PC-3 (cell line): ENCODE measurements around the gene ERCC3. TPM values are rescaled to one million over a fixed set of nuclear protein-coding genes. Genes with fewer than 3 reads are reported as not detected.

ENCODE experiments used
- ATAC-seq: fragments of 200-7000 bp; cut with Tn5 transposase; 2 replicates; pipeline ENCODE4 v1.9.1; 2020; ENCODE audit warnings: mild to moderate bottlenecking, moderate library complexity
- BruUV-seq: library from RNA; stranded (reverse); fragments of 400-500 nt; replicated peaks from 2 replicates; lab custom pipeline; 2021; lab: Mats Ljungman, UMichigan
- CTCF ChIA-PET: fragments of 300-600 bp; sonication (Branson Sonifier 250); formaldehyde crosslinking; loops from one replicate; lab custom pipeline; 2022; ENCODE audit warnings: antibody characterized with exemption; lab: Charles Lee
- POLR2A ChIA-PET: fragments of 300-600 bp; sonication (Branson Sonifier 250); formaldehyde crosslinking; loops from one replicate; lab custom pipeline; 2022; ENCODE audit warnings: antibody characterized with exemption; ENCODE audit not compliant: unreplicated experiment; lab: Charles Lee
- DNase-seq: peaks from one replicate; pipeline ENCODE4 v3.0.0-alpha.2; 2015
- H2AFZ ChIP-seq: fragments of 300-600 bp; sonication (generic); 2 replicates; pipeline ENCODE4 v1.6.0; 2016; ENCODE audit warnings: antibody characterized with exemption, low read length
- H3F3A ChIP-seq: fragments of 300-600 bp; sonication (generic); one replicate; pipeline ENCODE4 v1.6.0; 2017; ENCODE audit warnings: antibody characterized with exemption, low read length, control low read depth, mild to moderate bottlenecking; ENCODE audit not compliant: unreplicated experiment
- H3K27ac ChIP-seq: fragments of 300-600 bp; sonication (generic); 2 replicates; pipeline ENCODE4 v1.5.1; 2016; ENCODE audit warnings: mild to moderate bottlenecking, low read length
- H3K27me3 ChIP-seq: fragments of 300-600 bp; sonication (generic); 2 replicates; pipeline ENCODE4 v1.6.1; 2016; ENCODE audit warnings: low read length, mixed read lengths
- H3K36me3 ChIP-seq: fragments of 300-600 bp; sonication (generic); 2 replicates; pipeline ENCODE4 v1.6.1; 2016; ENCODE audit warnings: low read depth, mixed run types, low read length, mixed read lengths
- H3K4me1 ChIP-seq: fragments of 300-600 bp; sonication (generic); 2 replicates; pipeline ENCODE4 v1.5.1; 2016; ENCODE audit warnings: low read length; ENCODE audit not compliant: insufficient read depth
- H3K4me2 ChIP-seq: fragments of 300-600 bp; sonication (generic); 2 replicates; pipeline ENCODE4 v1.6.0; 2016; ENCODE audit warnings: low read length
- H3K4me3 ChIP-seq: fragments of 300-600 bp; sonication (generic); 2 replicates; pipeline ENCODE4 v1.5.1; 2016; ENCODE audit warnings: mild to moderate bottlenecking, low read length, mixed read lengths
- H3K79me2 ChIP-seq: fragments of 300-600 bp; sonication (generic); 2 replicates; pipeline ENCODE4 v1.6.1; 2017; ENCODE audit warnings: low read length, mixed read lengths
- H3K9ac ChIP-seq: fragments of 300-600 bp; sonication (generic); 2 replicates; pipeline ENCODE4 v1.6.0; 2016; ENCODE audit warnings: mild to moderate bottlenecking, low read length
- H3K9me2 ChIP-seq: fragments of 300-600 bp; sonication (generic); replicated peaks from 2 replicates; pipeline ENCODE4 v1.6.1; 2016; ENCODE audit warnings: mixed run types, low read length, mixed read lengths
- H3K9me3 ChIP-seq: fragments of 300-600 bp; sonication (generic); 2 replicates; pipeline ENCODE4 v1.6.1; 2016; ENCODE audit warnings: low read length, mixed read lengths
- H4K20me1 ChIP-seq: fragments of 300-600 bp; sonication (generic); 2 replicates; pipeline ENCODE4 v1.6.1; 2016; ENCODE audit warnings: low read length, mixed read lengths
- CTCF ChIP-seq: fragments of 300-600 bp; sonication (generic); conservative IDR thresholded peaks from 2 replicates; pipeline ENCODE4 v1.5.1; 2017; ENCODE audit warnings: antibody characterized with exemption, low read depth, mild to moderate bottlenecking, low read length
- EZH2 ChIP-seq: fragments of 300-600 bp; sonication (generic); IDR thresholded peaks from one replicate; pipeline ENCODE4 v1.6.1; 2017; ENCODE audit warnings: antibody characterized with exemption, mild to moderate bottlenecking, low read length; ENCODE audit not compliant: unreplicated experiment
- EZH2phosphoT487 ChIP-seq: fragments of 300-600 bp; sonication (generic); IDR thresholded peaks from 2 replicates; pipeline ENCODE4 v1.6.1; 2018; ENCODE audit warnings: mild to moderate bottlenecking, antibody characterized with exemption, low read length, borderline replicate concordance
- intact Hi-C: fragments of 100-400 bp; cut with micrococcal nuclease; formaldehyde crosslinking; loops from 2 replicates; pipeline ENCODE4 v1.9.0; 2023
- total RNA-seq: library from RNA; depleted of rRNA; stranded (reverse); fragments of >200 nt; gene quantifications from 2 replicates; pipeline ENCODE4 v1.2.3, GENCODE V29; 2014

The ERCC3 gene
- total RNA-seq, 1 experiment from 2014 or later: 39.0 TPM

- Histone ChIP-seq H3K27me3 (no peaks in the 10 kb centered on the region), H3K9me2 (no peaks in the 10 kb centered on the region), H3K79me2 (no peaks in the 10 kb centered on the region), H3K4me1 (peaks cover 45% of the 10 kb centered on the region), H3K36me3 (no peaks in the 10 kb centered on the region), H3K4me2 (peak overlapping the region; percentile 82), H4K20me1 (no peaks in the 10 kb centered on the region), H3F3A (peaks cover 6% of the 10 kb centered on the region), H3K4me3 (peak overlapping the region; percentile 69), H3K9ac (no peak overlapping the region), H3K9me3 (no peaks in the 10 kb centered on the region), H3K27ac (no peak overlapping the region), H2AFZ (peak overlapping the region; percentile 68; the same call in 1 of the 2 replicates)
- TF ChIP-seq CTCF (no peak), EZH2phosphoT487 (no peak), EZH2 (no peak)
- intact Hi-C loops: loop anchor here (10.0 kb wide), 1 partner anchor 164 kb away; the partner anchor contains the start of gene MAP3K2
- ATAC-seq (no peak), DNase-seq (no peak)
- ChIA-PET CTCF (no interaction called here), POLR2A (no interaction called here)
- no TSS peak for BruUV-seq
Observed at GRCh38 chr2:127220768-127221527, 73.0 kb downstream of the ERCC3 start.

GRCh38 chr2:127220102-127220767, 73.7 kb downstream of the ERCC3 start, which contains the start of gene CYP27C1:
Gene CYP27C1, minus strand, starts transcription at chr2:127220299. Its CDS starts 29 bp downstream, at chr2:127220270.
- ChIA-PET CTCF (no interaction called here), POLR2A (no interaction called here)
- peak within 1 kb of the TSS; percentile 70 for H3K9ac ChIP-seq
- no peak within 1 kb of the TSS for H3K27ac ChIP-seq
- peak within 1 kb of the TSS; percentile 69 for H3K4me3 ChIP-seq
- H3F3A ChIP-seq: peaks cover 6% of the 10 kb centered on the region
- H3K4me2 ChIP-seq: peak within 1 kb of the TSS; percentile 82
- ATAC-seq (no peak), DNase-seq (no peak)
- intact Hi-C loops: loop anchor here (10.0 kb wide), 1 partner anchor 165 kb away; the partner anchor contains the start of gene MAP3K2
- H3K9me2 ChIP-seq: no peaks in the 10 kb centered on the region
- H3K79me2 ChIP-seq: no peaks in the 10 kb centered on the region
- no peak for TF ChIP-seq EZH2phosphoT487
- TF ChIP-seq CTCF: no peak
- no peak for TF ChIP-seq EZH2
- BruUV-seq: no TSS peak
- no peaks in the 10 kb centered on the region for H4K20me1 ChIP-seq
- H3K9me3 ChIP-seq: no peaks in the 10 kb centered on the region
- H2AFZ ChIP-seq: peak within 1 kb of the TSS; percentile 77
- H3K36me3 ChIP-seq: no peaks in the 10 kb centered on the region
- no peaks in the 10 kb centered on the region for H3K27me3 ChIP-seq
- peaks cover 38% of the 10 kb centered on the region for H3K4me1 ChIP-seq
